22Rv1 (cell line): Measurements from ENCODE around the gene TMEM129.
A peak's percentile ranks its signal among the peaks of the same experiment; 100 is the strongest.

Experiments used
- H3K27ac ChIP-seq: fragments of 450-650 bp; 2 replicates; pipeline ENCODE4 v1.5.1; 2017
- CTCF ChIP-seq: fragments of 450-650 bp; IDR thresholded peaks from 2 replicates; pipeline ENCODE4 v1.5.1; 2017; ENCODE audit warnings: mild to moderate bottlenecking
- ZFX ChIP-seq: fragments of 450-650 bp; IDR thresholded peaks from 2 replicates; pipeline ENCODE4 v1.6.1; 2017; ENCODE audit warnings: antibody characterized with exemption, borderline replicate concordance

TMEM129 gene

GRCh38 chr4:1732911-1733310, 11.8 kb upstream of the TMEM129 start:
- no peak overlapping the region for H3K27ac ChIP-seq
- no peak for TF ChIP-seq ZFX
- TF ChIP-seq CTCF: no peak

DNA sequence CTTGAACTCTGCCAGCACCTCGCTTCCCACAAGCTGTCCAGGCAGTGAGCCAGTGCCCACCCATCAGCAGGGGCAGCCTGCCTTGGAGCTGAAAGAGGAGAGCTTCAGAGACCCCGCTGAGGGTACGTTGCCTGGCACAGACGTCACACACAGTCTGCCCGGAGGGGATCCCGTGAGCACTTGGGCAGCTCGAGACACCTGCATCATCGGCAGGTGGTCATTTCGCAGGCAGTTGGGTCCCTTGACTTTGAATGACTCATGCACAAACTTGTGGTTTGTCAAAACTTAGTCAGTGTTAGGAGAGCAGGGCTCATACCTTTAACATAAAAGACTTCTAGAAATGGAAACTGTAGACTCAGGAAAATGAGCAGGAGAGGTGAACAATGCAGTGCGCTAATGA, 10.1 kb upstream of the TMEM129 start:
- H3K27ac ChIP-seq: no peak overlapping the region
- TF ChIP-seq ZFX: no peak
- TF ChIP-seq CTCF: no peak

DNA sequence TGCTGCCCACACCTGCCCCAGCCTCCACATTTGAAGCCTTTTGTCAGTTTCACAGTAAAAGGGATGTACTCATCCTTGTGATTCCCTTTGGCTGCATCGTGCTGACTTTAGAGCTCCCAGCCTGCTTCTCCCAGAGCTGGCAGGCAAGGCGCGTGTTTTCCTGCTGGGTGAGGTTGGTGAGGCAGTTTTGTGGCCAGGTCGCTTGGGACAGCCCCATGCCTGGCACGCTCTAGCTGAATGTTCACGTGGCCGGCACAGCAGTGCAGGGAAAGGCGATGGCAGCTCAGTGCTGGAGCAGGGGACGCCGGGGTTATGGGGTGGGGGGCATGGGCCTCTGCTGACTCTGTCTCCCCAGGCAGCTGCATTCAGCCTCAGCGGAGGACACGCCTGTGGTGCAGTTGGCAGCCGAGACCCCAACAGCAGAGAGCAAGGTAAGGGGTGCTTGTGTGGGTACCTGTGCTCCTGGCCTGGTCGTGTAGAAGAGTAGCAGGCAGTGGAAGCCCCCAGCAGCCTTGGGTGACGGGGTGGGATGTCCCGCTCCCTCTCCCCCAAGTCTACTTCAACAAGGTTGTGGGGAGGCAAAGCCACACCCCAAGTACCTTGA, 9.5 kb upstream of the TMEM129 start:
- no peak for TF ChIP-seq CTCF
- TF ChIP-seq ZFX: no peak
- no peak overlapping the region for H3K27ac ChIP-seq

DNA sequence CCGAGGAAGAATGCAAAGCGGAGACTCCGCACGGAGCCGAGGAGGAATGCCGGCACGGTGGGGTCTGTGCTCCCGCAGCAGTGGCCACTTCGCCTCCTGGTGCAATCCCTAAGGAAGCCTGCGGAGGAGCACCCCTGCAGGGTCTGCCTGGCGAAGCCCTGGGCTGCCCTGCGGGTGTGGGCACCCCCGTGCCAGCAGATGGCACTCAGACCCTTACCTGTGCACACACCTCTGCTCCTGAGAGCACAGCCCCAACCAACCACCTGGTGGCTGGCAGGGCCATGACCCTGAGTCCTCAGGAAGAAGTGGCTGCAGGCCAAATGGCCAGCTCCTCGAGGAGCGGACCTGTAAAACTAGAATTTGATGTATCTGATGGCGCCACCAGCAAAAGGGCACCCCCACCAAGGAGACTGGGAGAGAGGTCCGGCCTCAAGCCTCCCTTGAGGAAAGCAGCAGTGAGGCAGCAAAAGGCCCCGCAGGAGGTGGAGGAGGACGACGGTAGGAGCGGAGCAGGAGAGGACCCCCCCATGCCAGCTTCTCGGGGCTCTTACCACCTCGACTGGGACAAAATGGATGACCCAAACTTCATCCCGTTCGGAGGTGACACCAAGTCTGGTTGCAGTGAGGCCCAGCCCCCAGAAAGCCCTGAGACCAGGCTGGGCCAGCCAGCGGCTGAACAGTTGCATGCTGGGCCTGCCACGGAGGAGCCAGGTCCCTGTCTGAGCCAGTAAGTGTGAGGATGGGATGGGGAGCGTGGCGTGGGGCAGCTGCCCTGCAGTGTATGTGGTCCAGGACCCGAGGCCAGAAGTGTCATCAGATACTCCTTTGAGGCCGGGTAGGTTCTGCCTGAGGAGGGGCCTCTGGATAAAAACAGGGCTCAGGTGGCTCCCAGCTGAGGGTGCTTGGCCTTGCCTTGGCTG, 7.2 kb upstream of the TMEM129 start:
- H3K27ac ChIP-seq: no peak overlapping the region
- TF ChIP-seq ZFX: no peak
- TF ChIP-seq CTCF: no peak

- H3K27ac ChIP-seq: peak overlapping the region; percentile 20
- TF ChIP-seq CTCF (no peak), ZFX (no peak)
Measured at GRCh38 chr4:1727117-1728031, 6.3 kb upstream of the TMEM129 start.

- peak overlapping the region; percentile 20 for H3K27ac ChIP-seq
- TF ChIP-seq CTCF: peak; percentile 95
- TF ChIP-seq ZFX: no peak
Measured at GRCh38 chr4:1726146-1726934, 5.2 kb upstream of the TMEM129 start.
